Uterus (tissue), 4 donors: ENCODE measurements around the gene MRPL28. TPM values are rescaled to one million over a fixed set of nuclear protein-coding genes. Genes with fewer than 3 reads are reported as not detected.

Source experiments
- DNase-seq, 2 donors: peaks; one replicate each; pipeline ENCODE4 v3.0.0-alpha.2; 2019 to 2020
- H3K27ac ChIP-seq, 2 donors: fragments of 200-600 bp; sonication (generic); 1 replicate in 1 of 2; 2 replicates in 1 of 2; pipeline ENCODE4 v1.5.1; 2016 to 2018
- H3K27me3 ChIP-seq, 2 donors: fragments of 200-600 bp; sonication (generic); one replicate each; pipeline ENCODE4 v1.5.1; 2018 to 2019; ENCODE audit warnings: control low read depth in 1 of 2
- H3K36me3 ChIP-seq, 2 donors: fragments of 200-600 bp; sonication (generic); one replicate each; pipeline ENCODE4 v1.5.1; 2019; ENCODE audit warnings: control low read depth in 1 of 2
- H3K4me1 ChIP-seq, 2 donors: fragments of 200-600 bp; sonication (generic); one replicate each; pipeline ENCODE4 v1.5.1; 2018 to 2019; ENCODE audit warnings: control low read depth in 1 of 2
- H3K4me3 ChIP-seq, 2 donors: fragments of 200-600 bp; sonication (generic); 1 replicate in 1 of 2; 2 replicates in 1 of 2; pipeline ENCODE4 v1.5.1; 2018 to 2019; ENCODE audit warnings: mild to moderate bottlenecking in 1 of 2
- H3K9me3 ChIP-seq, 2 donors: fragments of 200-600 bp; sonication (generic); one replicate each; pipeline ENCODE4 v1.5.1; 2019; ENCODE audit warnings: control low read depth in 1 of 2
- POLR2A ChIP-seq, 2 donors: fragments of 450-650 bp; IDR thresholded peaks; one replicate each; pipeline ENCODE4 v1.6.1; 2016; ENCODE audit warnings: antibody characterized with exemption in 2 of 2, mild to moderate bottlenecking in 1 of 2, moderate library complexity in 1 of 2
- intact Hi-C: fragments of 100-400 bp; cut with DNase I; formaldehyde crosslinking; loops from one replicate; pipeline ENCODE4 v1.15.1; 2023; ENCODE audit warnings: low total_unique reads
- total RNA-seq, 4 donors: library from RNA; depleted of rRNA in 3 of 4; stranded (reverse); fragments of >200 nt in 3 of 4; gene quantifications; one replicate each; pipeline versions ENCODE4 v1.1.0 to v1.2.4, GENCODE V29; 2014 to 2023
- TF ChIP-seq, protein P1 (sequence below), 4 experiments: fragments of 200-600 bp in 2 of 4; fragments of 450-650 bp in 2 of 4; sonication (generic) in 2 of 4; IDR thresholded peaks; one replicate each; pipeline ENCODE4 v1.5.1; 2016 to 2019; ENCODE audit warnings: antibody characterized with exemption in 4 of 4, mild to moderate bottlenecking in 2 of 4, moderate library complexity in 1 of 4
- donor health status: DM: yes; HTN: yes; CAD: no.

The MRPL28 gene
- total RNA-seq, 4 donors from 2014 or later: 32.4 to 97.3 (median 50.1) TPM

DNA sequence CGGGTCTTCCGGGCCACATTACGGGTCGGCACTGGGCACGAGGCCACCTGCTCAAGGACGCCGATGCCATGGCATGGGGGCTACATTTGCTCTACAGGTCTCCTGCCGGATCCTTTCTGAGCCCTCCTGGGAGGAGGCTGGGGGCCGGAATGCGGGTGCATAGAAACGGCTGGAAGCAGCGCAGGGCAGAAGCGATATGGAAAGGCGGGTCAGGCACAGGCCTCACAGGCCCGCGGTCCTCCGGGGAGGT, 46.2 kb downstream of the MRPL28 start:
- no peaks in the 10 kb centered on the region for H3K9me3 ChIP-seq
- intact Hi-C loops: no loop called here
- H3K27me3 ChIP-seq: no peaks in the 10 kb centered on the region
- H3K27ac ChIP-seq: no peak overlapping the region
- H3K4me1 ChIP-seq: no peaks in the 10 kb centered on the region
- DNase-seq: no peak
- H3K36me3 ChIP-seq: no peaks in the 10 kb centered on the region
- no peak for TF ChIP-seq POLR2A (IDR thresholded peaks at IDR 0.05)
- TF ChIP-seq, protein P1, sequence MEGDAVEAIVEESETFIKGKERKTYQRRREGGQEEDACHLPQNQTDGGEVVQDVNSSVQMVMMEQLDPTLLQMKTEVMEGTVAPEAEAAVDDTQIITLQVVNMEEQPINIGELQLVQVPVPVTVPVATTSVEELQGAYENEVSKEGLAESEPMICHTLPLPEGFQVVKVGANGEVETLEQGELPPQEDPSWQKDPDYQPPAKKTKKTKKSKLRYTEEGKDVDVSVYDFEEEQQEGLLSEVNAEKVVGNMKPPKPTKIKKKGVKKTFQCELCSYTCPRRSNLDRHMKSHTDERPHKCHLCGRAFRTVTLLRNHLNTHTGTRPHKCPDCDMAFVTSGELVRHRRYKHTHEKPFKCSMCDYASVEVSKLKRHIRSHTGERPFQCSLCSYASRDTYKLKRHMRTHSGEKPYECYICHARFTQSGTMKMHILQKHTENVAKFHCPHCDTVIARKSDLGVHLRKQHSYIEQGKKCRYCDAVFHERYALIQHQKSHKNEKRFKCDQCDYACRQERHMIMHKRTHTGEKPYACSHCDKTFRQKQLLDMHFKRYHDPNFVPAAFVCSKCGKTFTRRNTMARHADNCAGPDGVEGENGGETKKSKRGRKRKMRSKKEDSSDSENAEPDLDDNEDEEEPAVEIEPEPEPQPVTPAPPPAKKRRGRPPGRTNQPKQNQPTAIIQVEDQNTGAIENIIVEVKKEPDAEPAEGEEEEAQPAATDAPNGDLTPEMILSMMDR (IDR thresholded peaks at IDR 0.05): no peak
- no peak overlapping the region for H3K4me3 ChIP-seq

DNA sequence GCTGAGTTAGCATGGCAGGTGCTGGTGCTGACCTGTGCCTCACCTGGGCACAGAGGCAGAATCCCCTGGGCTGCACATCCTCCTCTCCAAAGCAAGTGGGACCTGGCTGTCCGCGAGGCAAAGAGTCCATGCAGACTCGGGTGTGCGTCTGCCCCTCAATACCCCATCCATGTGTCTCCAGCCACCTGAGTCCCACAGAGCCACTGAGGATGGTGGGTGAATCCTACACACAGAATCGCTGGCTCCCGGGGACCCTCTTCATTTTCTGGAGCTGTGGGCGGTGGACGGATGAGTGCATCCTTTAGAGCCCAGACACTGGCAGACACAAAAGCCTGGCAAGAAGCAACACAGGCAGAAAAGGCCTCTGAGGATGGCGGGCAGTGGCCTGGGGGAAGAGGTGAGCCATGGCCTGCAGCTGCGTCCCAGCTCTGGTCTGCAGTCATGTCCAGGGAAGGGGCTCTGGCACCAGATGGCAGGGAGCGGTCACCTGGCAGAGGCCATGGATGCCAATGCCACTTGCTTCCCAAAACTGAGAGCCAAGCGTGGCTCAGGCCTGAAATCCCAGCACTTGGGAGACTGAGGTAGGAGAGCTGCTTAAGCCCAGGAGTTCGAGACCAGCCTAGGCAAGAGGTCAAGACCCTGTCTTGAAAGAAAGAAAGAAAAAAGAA, 47.7 kb downstream of the MRPL28 start:
- intact Hi-C loops: no loop called here
- no peaks in the 10 kb centered on the region for H3K36me3 ChIP-seq
- no peaks in the 10 kb centered on the region for H3K4me1 ChIP-seq
- DNase-seq: no peak
- no peaks in the 10 kb centered on the region for H3K27me3 ChIP-seq
- no peak overlapping the region for H3K4me3 ChIP-seq
- H3K9me3 ChIP-seq: no peaks in the 10 kb centered on the region
- no peak overlapping the region for H3K27ac ChIP-seq
- no peak for TF ChIP-seq POLR2A (IDR thresholded peaks at IDR 0.05)
- TF ChIP-seq, protein P1 (IDR thresholded peaks at IDR 0.05): no peak

DNA sequence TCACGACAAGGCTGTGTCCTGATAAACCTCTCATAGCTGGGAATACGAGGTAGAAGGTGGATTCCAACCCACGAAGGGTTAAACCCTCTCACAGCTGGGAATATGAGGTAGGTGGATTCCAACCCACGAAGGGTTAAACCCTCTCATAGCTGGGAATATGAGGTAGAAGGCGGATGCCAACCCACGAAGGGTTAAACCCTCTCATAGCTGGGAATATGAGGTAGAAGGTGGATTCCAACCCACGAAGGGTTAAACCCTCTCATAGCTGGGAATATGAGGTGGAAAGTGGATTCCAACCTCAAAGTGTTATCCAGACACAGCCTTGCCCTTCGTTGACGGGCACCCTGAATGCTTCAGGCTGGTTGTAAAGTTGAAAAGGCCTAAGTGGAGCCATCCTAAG, 48.8 kb downstream of the MRPL28 start:
- H3K27ac ChIP-seq: no peak overlapping the region
- H3K4me1 ChIP-seq: no peaks in the 10 kb centered on the region
- intact Hi-C loops: no loop called here
- H3K36me3 ChIP-seq: no peaks in the 10 kb centered on the region
- H3K27me3 ChIP-seq: no peaks in the 10 kb centered on the region
- DNase-seq: no peak
- H3K9me3 ChIP-seq: no peaks in the 10 kb centered on the region
- H3K4me3 ChIP-seq: no peak overlapping the region
- TF ChIP-seq POLR2A (IDR thresholded peaks at IDR 0.05): no peak
- TF ChIP-seq, protein P1 (IDR thresholded peaks at IDR 0.05): no peak

DNA sequence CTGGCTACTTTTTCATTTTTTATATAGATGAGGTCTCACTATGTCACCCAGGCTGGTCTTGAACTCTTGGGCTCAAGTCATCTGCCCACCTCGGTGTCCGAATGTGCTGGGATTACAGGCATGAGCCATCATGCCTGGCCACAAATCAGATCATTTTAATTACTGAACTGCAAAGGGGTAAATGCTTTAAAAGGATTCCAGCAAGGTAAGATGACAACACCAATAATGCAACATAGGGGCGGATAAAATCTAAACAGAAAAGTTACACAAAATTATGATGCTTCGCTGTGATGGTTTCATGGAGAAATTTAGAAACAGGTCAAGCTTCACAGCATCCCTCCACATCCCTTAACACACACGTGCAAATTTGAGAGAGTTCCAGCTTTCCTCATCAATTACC, 50.1 kb downstream of the MRPL28 start:
- intact Hi-C loops: no loop called here
- Histone ChIP-seq H3K4me1 (no peaks in the 10 kb centered on the region), H3K4me3 (no peak overlapping the region), H3K27me3 (no peaks in the 10 kb centered on the region), H3K9me3 (no peaks in the 10 kb centered on the region), H3K27ac (no peak overlapping the region), H3K36me3 (no peaks in the 10 kb centered on the region)
- no peak for TF ChIP-seq POLR2A (IDR thresholded peaks at IDR 0.05)
- TF ChIP-seq, protein P1 (IDR thresholded peaks at IDR 0.05): no peak
- no peak for DNase-seq

GRCh38 chr16:318628-319027, 51.7 kb downstream of the MRPL28 start:
- no peak overlapping the region for H3K4me3 ChIP-seq
- no peaks in the 10 kb centered on the region for H3K36me3 ChIP-seq
- DNase-seq: no peak
- no peak overlapping the region for H3K27ac ChIP-seq
- no peak for TF ChIP-seq POLR2A (IDR thresholded peaks at IDR 0.05)
- TF ChIP-seq, protein P1 (IDR thresholded peaks at IDR 0.05): no peak
- no peaks in the 10 kb centered on the region for H3K4me1 ChIP-seq
- intact Hi-C loops: no loop called here
- no peaks in the 10 kb centered on the region for H3K9me3 ChIP-seq
- no peaks in the 10 kb centered on the region for H3K27me3 ChIP-seq
